Measurements from ENCODE around the gene TSEN15.

Gene TSEN15

GRCh38 chr1:184019506-184019905 is 32.0 kb upstream of the TSEN15 start:
- H3K36me3 ChIP-seq (ENCODE audit: control insufficient read depth, insufficient read depth, low read length), result no peaks in the 10 kb centered on the region
- no peak overlapping the region for H3K27ac ChIP-seq (ENCODE audit: low read length)
- no CpG with 5 or more reads among the region's 2 CpGs for whole genome bisulfite sequencing (ENCODE audit: insufficient coverage, insufficient read length)

GRCh38 chr1:184020328-184020727 is 31.2 kb upstream of the TSEN15 start:
- H3K4me1 ChIP-seq (ENCODE audit: control insufficient read depth, insufficient read depth, low read length), result peaks cover 2% of the 10 kb centered on the region
- H3K36me3 ChIP-seq (ENCODE audit: control insufficient read depth, insufficient read depth, low read length), result no peaks in the 10 kb centered on the region
- H3K9me3 ChIP-seq (ENCODE audit: control insufficient read depth, insufficient read depth, low read length), result no peaks in the 10 kb centered on the region
- WGBS (ENCODE audit: insufficient coverage, insufficient read length), result no CpG with 5 or more reads among the region's 2 CpGs
- no peak overlapping the region for H3K4me3 ChIP-seq (ENCODE audit: low read length)
- H3K27me3 ChIP-seq (ENCODE audit: control insufficient read depth, insufficient read depth, low read length), result no peaks in the 10 kb centered on the region; the same call in 1 of the 2 replicates
- DNase-seq (ENCODE audit: low read depth, low spot score), result no peak
- no peak overlapping the region for H3K27ac ChIP-seq (ENCODE audit: low read length)

More at GRCh38 chr1:184019506-184019905, 32.0 kb upstream of the TSEN15 start:
- no peaks in the 10 kb centered on the region; the same call in 1 of the 2 replicates for H3K27me3 ChIP-seq (ENCODE audit: control insufficient read depth, insufficient read depth, low read length)
- H3K9me3 ChIP-seq (ENCODE audit: control insufficient read depth, insufficient read depth, low read length), result no peaks in the 10 kb centered on the region
- H3K4me3 ChIP-seq (ENCODE audit: low read length), result no peak overlapping the region
- no peak for DNase-seq (ENCODE audit: low read depth, low spot score)
- H3K4me1 ChIP-seq (ENCODE audit: control insufficient read depth, insufficient read depth, low read length), result no peaks in the 10 kb centered on the region; the same call in 1 of the 2 replicates

GRCh38 chr1:184020855-184021254 is 30.7 kb upstream of the TSEN15 start:
- DNase-seq (ENCODE audit: low read depth, low spot score), result no peak
- Histone ChIP-seq H3K27ac (ENCODE audit: low read length) (no peak overlapping the region), H3K27me3 (ENCODE audit: control insufficient read depth, insufficient read depth, low read length) (no peaks in the 10 kb centered on the region; the same call in 1 of the 2 replicates), H3K9me3 (ENCODE audit: control insufficient read depth, insufficient read depth, low read length) (no peaks in the 10 kb centered on the region), H3K4me3 (ENCODE audit: low read length) (no peak overlapping the region), H3K36me3 (ENCODE audit: control insufficient read depth, insufficient read depth, low read length) (no peaks in the 10 kb centered on the region), H3K4me1 (ENCODE audit: control insufficient read depth, insufficient read depth, low read length) (peaks cover 5% of the 10 kb centered on the region)
- WGBS (ENCODE audit: insufficient coverage, insufficient read length), result no CpG with 5 or more reads among the region's 3 CpGs

- Histone ChIP-seq H3K27ac (ENCODE audit: low read length) (no peak overlapping the region), H3K4me3 (ENCODE audit: low read length) (no peak overlapping the region), H3K4me1 (ENCODE audit: control insufficient read depth, insufficient read depth, low read length) (peaks cover 5% of the 10 kb centered on the region), H3K9me3 (ENCODE audit: control insufficient read depth, insufficient read depth, low read length) (no peaks in the 10 kb centered on the region), H3K27me3 (ENCODE audit: control insufficient read depth, insufficient read depth, low read length) (no peaks in the 10 kb centered on the region; the same call in 1 of the 2 replicates), H3K36me3 (ENCODE audit: control insufficient read depth, insufficient read depth, low read length) (no peaks in the 10 kb centered on the region)
- DNase-seq (ENCODE audit: low read depth, low spot score), result no peak
- WGBS (ENCODE audit: insufficient coverage, insufficient read length), result no CpG with 5 or more reads among the region's 1 CpG
These were observed 29.8 kb upstream of the TSEN15 start for GRCh38 chr1:184021728-184022127.

GRCh38 chr1:184022668-184023067 is 28.9 kb upstream of the TSEN15 start:
- Histone ChIP-seq H3K4me3 (ENCODE audit: low read length) (no peak overlapping the region), H3K4me1 (ENCODE audit: control insufficient read depth, insufficient read depth, low read length) (peaks cover 5% of the 10 kb centered on the region), H3K9me3 (ENCODE audit: control insufficient read depth, insufficient read depth, low read length) (no peaks in the 10 kb centered on the region), H3K27ac (ENCODE audit: low read length) (no peak overlapping the region), H3K27me3 (ENCODE audit: control insufficient read depth, insufficient read depth, low read length) (no peaks in the 10 kb centered on the region; the same call in 1 of the 2 replicates), H3K36me3 (ENCODE audit: control insufficient read depth, insufficient read depth, low read length) (no peaks in the 10 kb centered on the region)
- DNase-seq (ENCODE audit: low read depth, low spot score), result no peak
- WGBS (ENCODE audit: insufficient coverage, insufficient read length), result no CpG with 5 or more reads among the region's 2 CpGs

GRCh38 chr1:184023171-184023570 is 28.4 kb upstream of the TSEN15 start:
- peaks cover 5% of the 10 kb centered on the region for H3K4me1 ChIP-seq (ENCODE audit: control insufficient read depth, insufficient read depth, low read length)
- no peak overlapping the region for H3K27ac ChIP-seq (ENCODE audit: low read length)
- H3K4me3 ChIP-seq (ENCODE audit: low read length), result no peak overlapping the region
- DNase-seq (ENCODE audit: low read depth, low spot score), result no peak
- H3K27me3 ChIP-seq (ENCODE audit: control insufficient read depth, insufficient read depth, low read length), result no peaks in the 10 kb centered on the region; the same call in 1 of the 2 replicates
- H3K9me3 ChIP-seq (ENCODE audit: control insufficient read depth, insufficient read depth, low read length), result no peaks in the 10 kb centered on the region
- H3K36me3 ChIP-seq (ENCODE audit: control insufficient read depth, insufficient read depth, low read length), result no peaks in the 10 kb centered on the region

GRCh38 chr1:184025242-184025675 is 26.3 kb upstream of the TSEN15 start:
- Histone ChIP-seq H3K27ac (ENCODE audit: low read length) (no peak overlapping the region), H3K4me1 (ENCODE audit: control insufficient read depth, insufficient read depth, low read length) (peaks cover 5% of the 10 kb centered on the region), H3K27me3 (ENCODE audit: control insufficient read depth, insufficient read depth, low read length) (no peaks in the 10 kb centered on the region; the same call in 1 of the 2 replicates), H3K4me3 (ENCODE audit: low read length) (no peak overlapping the region), H3K36me3 (ENCODE audit: control insufficient read depth, insufficient read depth, low read length) (no peaks in the 10 kb centered on the region), H3K9me3 (ENCODE audit: control insufficient read depth, insufficient read depth, low read length) (no peaks in the 10 kb centered on the region)
- WGBS (ENCODE audit: insufficient coverage, insufficient read length), result no CpG with 5 or more reads among the region's 1 CpG
- DNase-seq (ENCODE audit: low read depth, low spot score), result no peak

GRCh38 chr1:184027826-184028695 is 23.5 kb upstream of the TSEN15 start:
- no CpG with 5 or more reads among the region's 6 CpGs for WGBS (ENCODE audit: insufficient coverage, insufficient read length)
- no peak for DNase-seq (ENCODE audit: low read depth, low spot score)
- Histone ChIP-seq H3K36me3 (ENCODE audit: control insufficient read depth, insufficient read depth, low read length) (no peaks in the 10 kb centered on the region), H3K27ac (ENCODE audit: low read length) (no peak overlapping the region), H3K4me1 (ENCODE audit: control insufficient read depth, insufficient read depth, low read length) (peaks cover 5% of the 10 kb centered on the region), H3K27me3 (ENCODE audit: control insufficient read depth, insufficient read depth, low read length) (no peaks in the 10 kb centered on the region; the same call in 1 of the 2 replicates), H3K9me3 (ENCODE audit: control insufficient read depth, insufficient read depth, low read length) (no peaks in the 10 kb centered on the region), H3K4me3 (ENCODE audit: low read length) (no peak overlapping the region)

- H3K9me3 ChIP-seq (ENCODE audit: control insufficient read depth, insufficient read depth, low read length), result no peaks in the 10 kb centered on the region
- no peaks in the 10 kb centered on the region for H3K36me3 ChIP-seq (ENCODE audit: control insufficient read depth, insufficient read depth, low read length)
- WGBS (ENCODE audit: insufficient coverage, insufficient read length), result no CpG with 5 or more reads among the region's 5 CpGs
- no peak overlapping the region for H3K4me3 ChIP-seq (ENCODE audit: low read length)
- no peak overlapping the region for H3K27ac ChIP-seq (ENCODE audit: low read length)
- DNase-seq (ENCODE audit: low read depth, low spot score), result no peak
- peaks cover 5% of the 10 kb centered on the region for H3K4me1 ChIP-seq (ENCODE audit: control insufficient read depth, insufficient read depth, low read length)
- no peaks in the 10 kb centered on the region; the same call in 1 of the 2 replicates for H3K27me3 ChIP-seq (ENCODE audit: control insufficient read depth, insufficient read depth, low read length)
These were observed 22.5 kb upstream of the TSEN15 start for GRCh38 chr1:184028854-184029623.

GRCh38 chr1:184030433-184031091 is 21.0 kb upstream of the TSEN15 start:
- Histone ChIP-seq H3K4me1 (ENCODE audit: control insufficient read depth, insufficient read depth, low read length) (no peaks in the 10 kb centered on the region), H3K4me3 (ENCODE audit: low read length) (no peak overlapping the region), H3K27me3 (ENCODE audit: control insufficient read depth, insufficient read depth, low read length) (no peaks in the 10 kb centered on the region), H3K9me3 (ENCODE audit: control insufficient read depth, insufficient read depth, low read length) (no peaks in the 10 kb centered on the region), H3K27ac (ENCODE audit: low read length) (no peak overlapping the region), H3K36me3 (ENCODE audit: control insufficient read depth, insufficient read depth, low read length) (no peaks in the 10 kb centered on the region)
- DNase-seq (ENCODE audit: low read depth, low spot score), result no peak
- no CpG with 5 or more reads among the region's 2 CpGs for WGBS (ENCODE audit: insufficient coverage, insufficient read length)

All from iPS DF 6.9 (cell line).